Activated CD4-positive, alpha-beta T cell treated with anti-CD3 and anti-CD28 coated beads, Interleukin-2, Interleukin-6, amounts not matched to agents 100 ng/mL and 50 ng/mL, durations not matched to agents 16 hours and 8 hours (primary cell): ENCODE data around the gene FAM168B.
A peak's percentile ranks its signal among the peaks of the same experiment; 100 is the strongest.

Source experiments
- DNase-seq: peaks from one replicate; pipeline ENCODE4 v3.0.0-alpha.2; 2020

FAM168B gene

GRCh38 chr2:131054488-131054887 is 38.8 kb downstream of the FAM168B start:
- DNase-seq = no peak

- DNase-seq = no peak
Observed at GRCh38 chr2:131052741-131053263, 40.5 kb downstream of the FAM168B start.

GRCh38 chr2:131050896-131051295 is 42.4 kb downstream of the FAM168B start:
- DNase-seq = no peak

GRCh38 chr2:131049150-131049718 is 44.0 kb downstream of the FAM168B start:
- no peak for DNase-seq

GRCh38 chr2:131048641-131049040 is 44.6 kb downstream of the FAM168B start:
- DNase-seq = no peak

- DNase-seq = no peak
Observed at GRCh38 chr2:131047920-131048560, 45.2 kb downstream of the FAM168B start.

GRCh38 chr2:131046918-131047652 is 46.2 kb downstream of the FAM168B start:
- no peak for DNase-seq

- no peak for DNase-seq
Observed at GRCh38 chr2:131046028-131046917, 47.0 kb downstream of the FAM168B start.

GRCh38 chr2:131045286-131046027 is 47.8 kb downstream of the FAM168B start:
- no peak for DNase-seq

GRCh38 chr2:131044757-131045150 is 48.5 kb downstream of the FAM168B start:
- DNase-seq = no peak

GRCh38 chr2:131044075-131044756 is 49.0 kb downstream of the FAM168B start:
- DNase-seq = no peak

- no peak for DNase-seq
Observed at GRCh38 chr2:131043199-131044074, 49.8 kb downstream of the FAM168B start.

GRCh38 chr2:131042148-131042775 is 51.0 kb downstream of the FAM168B start:
- DNase-seq = no peak

GRCh38 chr2:131041402-131042147 is 51.7 kb downstream of the FAM168B start:
- no peak for DNase-seq

GRCh38 chr2:131040661-131041401 is 52.4 kb downstream of the FAM168B start:
- peak; percentile 18 for DNase-seq

GRCh38 chr2:131039908-131040660 is 53.2 kb downstream of the FAM168B start:
- peak; percentile 33 for DNase-seq

- no peak for DNase-seq
Observed at GRCh38 chr2:131039535-131039907, 53.7 kb downstream of the FAM168B start.

GRCh38 chr2:131039101-131039440 is 54.2 kb downstream of the FAM168B start:
- DNase-seq = no peak
